Retinal pigment epithelial cell (primary cell): ENCODE data around the gene GLRX.

Experiments used
- DNase-seq: peaks from one replicate; pipeline ENCODE4 v3.0.0-alpha.2; 2010; ENCODE audit warnings: low read depth
- H3K4me3 ChIP-seq: 2 replicates; pipeline ENCODE4 v1.5.1; 2011; ENCODE audit warnings: mild to moderate bottlenecking, low read length, control low read depth, moderate library complexity
- TF ChIP-seq, protein P1 (sequence below): conservative IDR thresholded peaks from 2 replicates; pipeline ENCODE4 v1.5.1; 2011; ENCODE audit warnings: low read depth, low read length, control low read depth, inconsistent platforms

GLRX gene

DNA sequence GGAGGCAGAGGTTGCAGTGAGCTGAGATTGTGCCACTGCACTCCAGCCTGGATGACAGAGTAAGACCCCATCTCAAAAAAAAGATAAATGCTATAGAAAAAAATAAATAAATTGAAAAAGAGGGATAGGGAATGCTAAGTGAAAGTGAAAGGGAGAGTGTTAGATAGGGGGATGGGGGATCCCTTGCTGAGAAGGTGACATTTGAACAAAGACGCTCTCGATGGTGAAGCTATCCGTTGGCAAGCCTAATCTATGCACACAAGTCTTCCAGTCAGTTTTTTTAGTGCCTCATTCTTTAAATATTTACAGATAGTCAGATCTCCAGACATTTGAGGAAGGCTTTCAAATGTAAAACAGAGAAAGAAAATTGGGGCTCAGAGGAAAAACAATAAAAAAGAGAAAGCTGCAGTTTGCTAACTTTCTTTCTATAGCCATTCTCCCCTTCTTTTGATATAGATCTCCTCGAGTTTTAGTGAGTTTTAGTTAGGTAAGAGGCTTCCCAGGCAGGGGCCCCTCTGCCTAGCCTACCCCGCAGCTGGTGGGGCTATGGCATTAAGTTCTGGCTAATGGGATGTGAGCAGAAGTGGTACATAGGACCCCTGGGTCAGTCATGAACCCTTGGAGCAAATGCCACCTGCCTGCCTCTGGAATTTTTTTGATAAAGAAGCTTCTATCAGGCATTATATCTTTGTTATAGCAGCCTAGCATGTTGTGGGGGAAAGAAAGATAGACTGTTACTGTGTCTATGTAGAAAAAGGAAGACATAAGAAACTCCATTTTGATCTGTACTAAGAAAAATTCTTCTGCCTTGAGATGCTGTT, 12.0 kb downstream of the GLRX start:
- DNase-seq = no peak
- no peak overlapping the region for H3K4me3 ChIP-seq
- TF ChIP-seq, protein P1, sequence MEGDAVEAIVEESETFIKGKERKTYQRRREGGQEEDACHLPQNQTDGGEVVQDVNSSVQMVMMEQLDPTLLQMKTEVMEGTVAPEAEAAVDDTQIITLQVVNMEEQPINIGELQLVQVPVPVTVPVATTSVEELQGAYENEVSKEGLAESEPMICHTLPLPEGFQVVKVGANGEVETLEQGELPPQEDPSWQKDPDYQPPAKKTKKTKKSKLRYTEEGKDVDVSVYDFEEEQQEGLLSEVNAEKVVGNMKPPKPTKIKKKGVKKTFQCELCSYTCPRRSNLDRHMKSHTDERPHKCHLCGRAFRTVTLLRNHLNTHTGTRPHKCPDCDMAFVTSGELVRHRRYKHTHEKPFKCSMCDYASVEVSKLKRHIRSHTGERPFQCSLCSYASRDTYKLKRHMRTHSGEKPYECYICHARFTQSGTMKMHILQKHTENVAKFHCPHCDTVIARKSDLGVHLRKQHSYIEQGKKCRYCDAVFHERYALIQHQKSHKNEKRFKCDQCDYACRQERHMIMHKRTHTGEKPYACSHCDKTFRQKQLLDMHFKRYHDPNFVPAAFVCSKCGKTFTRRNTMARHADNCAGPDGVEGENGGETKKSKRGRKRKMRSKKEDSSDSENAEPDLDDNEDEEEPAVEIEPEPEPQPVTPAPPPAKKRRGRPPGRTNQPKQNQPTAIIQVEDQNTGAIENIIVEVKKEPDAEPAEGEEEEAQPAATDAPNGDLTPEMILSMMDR = no peak

DNA sequence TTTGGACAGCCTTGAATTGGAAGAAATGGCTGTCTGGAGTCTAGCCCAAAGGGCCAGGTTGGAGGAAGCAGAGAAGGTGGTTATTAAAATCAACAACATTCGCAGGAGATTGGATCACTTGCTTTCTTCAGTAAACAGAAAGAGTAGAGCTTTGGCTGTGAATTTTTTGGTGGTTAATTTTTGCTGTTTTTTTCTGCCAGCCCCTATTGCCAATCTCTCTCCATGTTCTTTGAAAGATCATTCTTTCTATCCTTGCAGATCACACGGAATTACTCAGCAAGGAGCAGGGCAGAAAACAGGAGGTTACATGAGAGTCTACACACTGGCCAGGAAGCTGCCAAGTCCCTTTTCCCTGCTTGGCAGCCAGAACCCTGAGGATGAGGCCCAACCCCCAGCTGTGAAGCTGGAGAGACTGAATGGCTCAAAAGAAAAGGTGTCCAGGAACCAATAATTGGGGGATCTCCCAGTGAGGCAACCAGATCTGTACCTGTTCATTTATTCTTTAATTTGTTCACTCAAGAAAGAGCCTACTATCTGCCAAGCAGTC, 13.0 kb downstream of the GLRX start:
- TF ChIP-seq, protein P1 = no peak
- no peak for DNase-seq
- H3K4me3 ChIP-seq = no peak overlapping the region

DNA sequence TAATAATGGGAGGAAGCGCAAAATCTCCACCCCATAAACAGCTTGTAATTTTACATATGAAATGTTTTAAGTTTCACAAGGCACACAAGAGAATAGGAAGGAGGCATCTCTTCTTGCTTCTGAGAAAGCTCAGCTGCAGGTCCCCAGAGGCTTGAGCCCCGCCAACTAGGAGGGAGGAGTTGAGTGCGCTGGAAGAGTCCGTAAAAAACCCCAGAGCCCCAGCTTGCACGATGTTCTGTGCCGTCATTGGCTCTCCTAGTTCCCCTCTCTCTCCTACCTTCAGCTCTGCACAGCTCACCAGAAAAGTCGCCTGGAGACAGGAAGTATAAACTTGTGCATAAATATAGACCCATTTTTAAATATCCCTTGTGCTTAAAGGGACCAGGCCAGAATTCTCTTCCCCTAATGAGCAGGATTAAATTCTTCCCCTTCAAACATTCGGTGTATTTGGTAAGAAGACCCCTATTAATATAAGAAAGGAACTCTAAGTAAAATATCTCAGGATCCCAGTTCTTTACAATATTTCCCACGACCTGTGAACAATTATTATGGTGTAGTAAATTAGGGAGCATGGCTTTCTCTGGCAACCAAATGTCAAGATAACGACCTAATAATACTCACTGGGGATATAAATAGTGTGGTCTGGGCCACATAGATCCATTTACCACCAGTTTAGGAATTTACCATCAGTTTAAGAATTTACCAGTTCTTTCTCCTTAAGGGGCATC, 13.7 kb downstream of the GLRX start:
- H3K4me3 ChIP-seq = no peak overlapping the region
- DNase-seq = no peak
- TF ChIP-seq, protein P1 = no peak

DNA sequence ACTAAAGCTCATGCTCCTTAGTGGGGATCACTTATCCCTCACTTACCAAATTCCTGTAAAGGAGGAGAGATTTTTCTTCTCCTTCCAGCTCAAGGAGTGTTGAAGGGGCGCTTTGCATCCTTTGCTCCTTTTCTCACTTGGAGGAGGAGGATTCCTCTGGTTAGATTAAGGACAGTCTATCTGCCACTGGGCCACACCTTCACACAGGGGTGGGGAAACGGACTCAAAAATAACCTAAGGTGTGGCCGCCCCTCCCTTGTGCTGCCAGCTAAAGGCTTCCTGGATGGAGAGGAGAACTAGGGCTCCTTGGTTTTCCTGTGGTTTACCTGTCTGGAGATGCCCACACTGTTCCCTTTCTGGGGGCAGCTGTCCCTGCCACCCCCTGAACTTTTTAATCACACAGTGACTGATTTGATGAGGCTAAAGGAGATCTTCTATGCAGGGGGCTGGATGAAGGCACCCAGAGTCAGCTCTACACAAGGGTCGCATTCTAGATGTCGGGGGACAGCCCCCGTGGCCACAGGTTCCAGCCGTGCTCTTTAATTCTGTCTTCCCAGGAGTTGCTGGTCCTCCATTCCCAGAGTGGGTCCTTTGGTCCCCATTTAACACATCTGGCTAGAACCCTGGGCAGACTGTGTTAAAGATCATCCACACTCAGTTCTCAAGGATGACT, 14.4 kb downstream of the GLRX start:
- no peak overlapping the region for H3K4me3 ChIP-seq
- no peak for DNase-seq

DNA sequence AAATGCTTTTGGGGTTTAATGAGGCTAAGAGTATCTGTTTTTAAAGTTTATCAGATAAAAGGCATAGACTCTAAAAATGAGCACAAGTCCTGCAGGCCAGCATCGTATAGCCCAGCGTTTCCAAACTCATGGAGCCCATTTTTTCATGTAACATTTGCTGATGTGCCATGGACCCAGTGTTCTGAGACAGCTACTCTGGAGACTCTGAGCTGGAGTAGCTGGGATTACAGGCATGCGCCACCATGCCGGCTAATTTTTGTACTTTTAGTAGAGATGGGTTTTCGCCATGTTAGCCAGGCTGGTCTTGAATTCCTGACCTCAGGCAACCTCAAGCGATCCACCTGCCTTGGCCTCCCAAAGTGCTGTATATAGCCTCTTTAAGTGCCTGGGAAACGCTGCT, 15.8 kb downstream of the GLRX start:
- H3K4me3 ChIP-seq = no peak overlapping the region
- TF ChIP-seq, protein P1 = no peak
- DNase-seq = no peak

More for the DNA sequence above, 14.4 kb downstream of the GLRX start:
- TF ChIP-seq, protein P1 = no peak

DNA sequence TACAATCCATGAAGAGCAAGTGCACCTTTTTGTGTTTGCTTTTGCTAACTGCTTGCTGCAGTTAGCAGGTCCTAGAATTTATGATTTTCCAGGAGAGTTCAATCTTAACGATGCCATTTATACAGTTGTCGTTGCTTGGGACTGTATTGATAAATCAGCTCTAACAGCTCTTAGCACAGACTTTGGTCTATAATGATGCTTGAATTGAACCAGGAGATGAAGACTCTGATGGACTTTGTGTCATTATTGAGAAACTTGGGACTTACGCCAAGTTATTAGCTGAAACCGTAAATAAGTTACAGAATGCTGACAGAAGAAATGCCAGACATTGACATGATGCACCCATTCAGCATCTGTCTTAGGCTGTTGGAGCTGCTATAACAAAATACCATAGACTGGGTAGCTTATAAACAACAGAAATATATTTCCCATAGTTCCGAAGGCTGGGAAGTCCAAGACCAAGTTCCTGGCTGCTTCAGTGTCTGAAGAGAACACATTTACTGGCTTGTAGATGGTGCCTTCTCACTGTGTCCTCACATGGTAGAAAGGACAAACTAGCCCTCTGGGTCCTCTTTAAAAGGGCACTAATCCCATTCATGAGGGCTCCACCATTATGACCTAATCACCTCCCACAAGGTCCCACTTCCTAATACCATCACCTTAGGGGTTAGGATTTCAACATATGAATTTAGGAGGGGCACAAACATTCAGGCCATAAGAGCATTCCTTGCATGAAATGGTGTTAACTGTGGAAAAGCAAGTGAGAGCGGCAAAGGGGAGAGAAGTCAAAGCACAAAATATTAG, 17.6 kb downstream of the GLRX start:
- no peak for DNase-seq
- TF ChIP-seq, protein P1 = no peak
- no peak overlapping the region for H3K4me3 ChIP-seq
